ENCODE results near the gene TMX1. TPM values are rescaled to one million over a fixed set of nuclear protein-coding genes. Genes with fewer than 3 reads are reported as not detected.
A peak's percentile ranks its signal among the peaks of the same experiment; 100 is the strongest.
"Not testable (repeated sequence)": the region's sequence is repeated elsewhere in the genome, so short reads cannot be mapped to it uniquely, and the experiment has no call there.

Gene TMX1
- total RNA-seq, 2 donors from 2014 or later: 38.9 to 40.1 TPM

DNA sequence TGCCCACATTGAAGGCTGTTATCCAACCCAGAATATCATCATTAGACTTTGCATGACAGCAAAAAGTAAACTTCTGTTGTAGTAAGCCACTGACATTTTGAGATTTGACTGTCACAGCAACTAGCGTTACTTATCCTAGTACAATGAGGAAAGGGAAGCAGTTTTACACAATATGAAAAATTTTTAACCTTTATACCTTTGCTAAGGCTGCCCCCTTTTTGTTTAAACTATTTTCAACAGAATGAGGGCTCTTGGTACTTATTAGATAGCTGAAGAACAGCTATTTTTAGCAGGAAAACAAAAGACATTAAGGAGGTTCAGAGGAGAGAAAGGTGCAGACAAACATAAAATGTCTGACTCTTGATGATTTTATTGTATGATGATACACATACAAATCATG lies 23.4 kb upstream of the TMX1 start:
- no peak for DNase-seq
- TF ChIP-seq, protein P1, sequence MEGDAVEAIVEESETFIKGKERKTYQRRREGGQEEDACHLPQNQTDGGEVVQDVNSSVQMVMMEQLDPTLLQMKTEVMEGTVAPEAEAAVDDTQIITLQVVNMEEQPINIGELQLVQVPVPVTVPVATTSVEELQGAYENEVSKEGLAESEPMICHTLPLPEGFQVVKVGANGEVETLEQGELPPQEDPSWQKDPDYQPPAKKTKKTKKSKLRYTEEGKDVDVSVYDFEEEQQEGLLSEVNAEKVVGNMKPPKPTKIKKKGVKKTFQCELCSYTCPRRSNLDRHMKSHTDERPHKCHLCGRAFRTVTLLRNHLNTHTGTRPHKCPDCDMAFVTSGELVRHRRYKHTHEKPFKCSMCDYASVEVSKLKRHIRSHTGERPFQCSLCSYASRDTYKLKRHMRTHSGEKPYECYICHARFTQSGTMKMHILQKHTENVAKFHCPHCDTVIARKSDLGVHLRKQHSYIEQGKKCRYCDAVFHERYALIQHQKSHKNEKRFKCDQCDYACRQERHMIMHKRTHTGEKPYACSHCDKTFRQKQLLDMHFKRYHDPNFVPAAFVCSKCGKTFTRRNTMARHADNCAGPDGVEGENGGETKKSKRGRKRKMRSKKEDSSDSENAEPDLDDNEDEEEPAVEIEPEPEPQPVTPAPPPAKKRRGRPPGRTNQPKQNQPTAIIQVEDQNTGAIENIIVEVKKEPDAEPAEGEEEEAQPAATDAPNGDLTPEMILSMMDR (IDR thresholded peaks at IDR 0.05): no peak

DNA sequence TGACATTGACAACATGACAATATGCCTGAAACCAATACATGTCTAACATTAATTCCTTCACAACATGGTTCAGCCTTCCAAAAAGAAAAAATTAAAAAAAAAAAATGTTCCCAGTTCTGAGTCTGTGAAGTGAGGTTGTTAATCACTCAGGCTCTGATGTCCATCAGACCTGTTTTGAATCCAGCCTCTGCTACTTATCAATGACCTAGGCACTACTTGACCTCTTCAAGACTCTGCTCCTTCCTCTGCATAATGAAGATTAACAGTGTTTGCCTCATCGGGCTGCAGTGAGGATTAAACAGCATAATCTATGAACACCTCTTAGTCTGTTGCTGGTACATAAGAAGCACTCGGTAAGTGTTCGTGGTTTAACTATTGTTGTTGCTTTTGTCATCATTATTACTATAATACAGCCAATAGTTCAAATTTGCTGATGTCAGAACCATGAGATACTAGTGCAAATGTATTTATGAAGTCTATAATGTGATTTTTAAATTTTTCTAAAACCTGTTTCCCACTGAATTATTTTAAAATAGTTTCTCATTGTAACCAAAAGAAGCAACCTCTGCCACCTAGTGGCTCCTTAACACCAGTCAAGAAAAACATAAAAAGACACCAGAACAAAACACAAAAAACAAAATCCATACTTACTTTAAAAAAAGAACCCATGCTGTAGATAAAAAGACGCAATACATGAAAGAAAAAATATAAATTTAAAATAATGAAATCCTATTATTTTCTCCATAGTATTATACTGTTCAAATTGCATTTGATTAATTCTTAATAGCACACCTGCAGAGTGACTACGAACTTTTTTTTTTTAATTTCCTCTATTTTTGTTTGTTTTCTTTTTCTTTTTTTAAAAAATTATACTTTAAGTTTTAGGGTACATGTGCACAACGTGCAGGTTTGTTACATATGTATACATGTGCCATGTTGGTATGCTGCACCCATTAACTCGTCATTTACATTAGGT lies 20.3 kb upstream of the TMX1 start:
- no peak for DNase-seq
- Histone ChIP-seq H3K9me3 (no peaks in the 10 kb centered on the region), H3K27ac (no peak overlapping the region), H3K4me3 (no peak overlapping the region), H3K27me3 (no peaks in the 10 kb centered on the region), H3K9ac (ENCODE audit: low read depth in 2 of 2, low read length in 2 of 2) (no peak overlapping the region), H3K36me3 (no peaks in the 10 kb centered on the region), H3K4me1 (no peaks in the 10 kb centered on the region)
- TF ChIP-seq, protein P1 (IDR thresholded peaks at IDR 0.05): peak; percentile 52
- intact Hi-C loops (cut with DNase I): loop anchor here (5.0 to 10.0 kb wide), 2 partner anchors 125 to 267 kb away; partner anchors contain the start of gene TRIM9

More for the DNA sequence above, 23.4 kb upstream of the TMX1 start:
- Histone ChIP-seq H3K27me3 (no peaks in the 10 kb centered on the region), H3K27ac (no peak overlapping the region), H3K4me1 (no peaks in the 10 kb centered on the region), H3K9me3 (no peaks in the 10 kb centered on the region), H3K9ac (ENCODE audit: low read depth in 2 of 2, low read length in 2 of 2) (no peak overlapping the region), H3K4me3 (no peak overlapping the region), H3K36me3 (no peaks in the 10 kb centered on the region)
- intact Hi-C loops (cut with DNase I): no loop called here

DNA sequence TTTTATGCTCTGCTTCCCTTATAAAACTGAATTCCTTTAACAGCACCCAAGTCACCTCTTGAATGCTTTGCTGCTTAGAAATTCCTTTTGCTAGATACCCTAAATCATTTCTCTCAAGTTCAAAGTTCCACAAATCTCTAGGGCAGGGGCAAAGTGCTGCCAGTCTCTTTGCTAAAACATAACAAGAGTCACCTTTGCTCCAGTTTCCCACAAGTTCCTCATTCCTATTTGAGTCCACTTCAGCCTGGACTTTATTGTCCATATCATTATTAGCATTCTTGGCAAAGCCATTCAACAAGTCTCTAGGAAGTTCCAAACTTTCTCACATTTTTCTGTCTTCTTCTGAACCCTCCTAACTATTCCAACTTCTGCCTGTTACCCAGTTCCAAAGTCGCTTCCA lies 16.6 kb upstream of the TMX1 start:
- not testable (repeated sequence) for H3K9me3 ChIP-seq

DNA sequence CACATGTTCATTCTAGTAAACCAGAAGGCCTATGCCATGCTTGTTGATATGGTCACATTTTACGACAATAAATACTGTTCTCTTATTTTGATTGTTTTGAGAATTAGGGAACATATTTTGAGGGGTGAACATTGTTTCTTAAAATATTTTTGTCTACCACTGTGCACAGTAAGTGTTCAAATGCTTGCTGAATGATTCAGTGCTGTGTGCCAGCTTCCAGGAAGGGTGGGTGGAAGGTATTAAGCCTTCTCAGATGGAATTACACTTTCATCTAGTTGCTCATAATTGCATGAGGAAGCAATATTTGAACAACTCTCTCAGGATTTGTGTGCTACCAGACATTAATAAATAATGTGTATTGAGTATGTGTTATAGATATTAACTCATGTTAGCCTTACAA lies 15.5 kb upstream of the TMX1 start:
- H3K4me3 ChIP-seq: no peak overlapping the region
- H3K27me3 ChIP-seq: no peaks in the 10 kb centered on the region
- H3K36me3 ChIP-seq: no peaks in the 10 kb centered on the region
- H3K9me3 ChIP-seq: no peaks in the 10 kb centered on the region
- TF ChIP-seq, protein P1 (IDR thresholded peaks at IDR 0.05): no peak
- no peak for DNase-seq
- intact Hi-C loops (cut with DNase I): loop anchor here (5.0 to 10.0 kb wide), 2 partner anchors 130 to 272 kb away; partner anchors contain the start of gene TRIM9
- no peak overlapping the region for H3K9ac ChIP-seq (ENCODE audit: low read depth in 2 of 2, low read length in 2 of 2)
- no peak overlapping the region for H3K27ac ChIP-seq
- no peaks in the 10 kb centered on the region for H3K4me1 ChIP-seq

More for the DNA sequence above, 16.6 kb upstream of the TMX1 start:
- H3K27ac ChIP-seq; H3K4me1 ChIP-seq; H3K27me3 ChIP-seq; H3K4me3 ChIP-seq; H3K9ac ChIP-seq (ENCODE audit: low read depth in 2 of 2, low read length in 2 of 2); H3K36me3 ChIP-seq; DNase-seq: not testable (repeated sequence)
- intact Hi-C loops (cut with DNase I): loop anchor here (5.0 to 10.0 kb wide), 2 partner anchors 129 to 271 kb away; partner anchors contain the start of gene TRIM9

DNA sequence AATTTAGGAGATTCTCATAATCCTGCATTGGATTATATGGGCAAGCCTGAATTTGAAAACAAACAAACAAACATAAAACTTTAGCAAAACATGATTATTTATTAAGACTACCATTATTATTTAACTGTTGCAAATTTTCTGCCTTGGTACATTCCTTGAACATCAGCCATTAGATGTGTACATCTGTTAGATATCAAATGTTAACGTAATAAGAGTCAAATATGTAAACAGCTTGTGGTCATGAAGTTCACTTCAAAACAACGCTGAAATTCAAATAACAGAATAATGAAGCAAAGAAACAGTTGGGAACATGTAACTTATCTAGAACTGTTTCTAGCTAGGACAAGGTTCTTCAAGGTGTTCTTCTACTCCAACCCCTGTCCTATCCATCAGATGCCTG lies 14.3 kb upstream of the TMX1 start:
- Histone ChIP-seq H3K4me3 (no peak overlapping the region), H3K27me3 (no peaks in the 10 kb centered on the region), H3K9ac (ENCODE audit: low read depth in 2 of 2, low read length in 2 of 2) (no peak overlapping the region), H3K36me3 (no peaks in the 10 kb centered on the region), H3K4me1 (no peaks in the 10 kb centered on the region), H3K27ac (no peak overlapping the region), H3K9me3 (no peaks in the 10 kb centered on the region)
- TF ChIP-seq, protein P1 (IDR thresholded peaks at IDR 0.05): no peak
- DNase-seq: no peak
- intact Hi-C loops (cut with DNase I): loop anchor here (10.0 kb wide), 1 partner anchor 131 kb away; the partner anchor contains the start of gene TRIM9
